Uterus (tissue), 4 donors: ENCODE measurements around the gene PLAC9. TPM values are rescaled to one million over a fixed set of nuclear protein-coding genes. Genes with fewer than 3 reads are reported as not detected.

ENCODE experiments used
- DNase-seq, 2 donors: peaks; one replicate each; pipeline ENCODE4 v3.0.0-alpha.2; 2019 to 2020
- H3K27ac ChIP-seq, 2 donors: fragments of 200-600 bp; sonication (generic); 1 replicate in 1 of 2; 2 replicates in 1 of 2; pipeline ENCODE4 v1.5.1; 2016 to 2018
- H3K27me3 ChIP-seq, 2 donors: fragments of 200-600 bp; sonication (generic); one replicate each; pipeline ENCODE4 v1.5.1; 2018 to 2019; ENCODE audit warnings: control low read depth in 1 of 2
- H3K36me3 ChIP-seq, 2 donors: fragments of 200-600 bp; sonication (generic); one replicate each; pipeline ENCODE4 v1.5.1; 2019; ENCODE audit warnings: control low read depth in 1 of 2
- H3K4me1 ChIP-seq, 2 donors: fragments of 200-600 bp; sonication (generic); one replicate each; pipeline ENCODE4 v1.5.1; 2018 to 2019; ENCODE audit warnings: control low read depth in 1 of 2
- H3K4me3 ChIP-seq, 2 donors: fragments of 200-600 bp; sonication (generic); 1 replicate in 1 of 2; 2 replicates in 1 of 2; pipeline ENCODE4 v1.5.1; 2018 to 2019; ENCODE audit warnings: mild to moderate bottlenecking in 1 of 2
- H3K9me3 ChIP-seq, 2 donors: fragments of 200-600 bp; sonication (generic); one replicate each; pipeline ENCODE4 v1.5.1; 2019; ENCODE audit warnings: control low read depth in 1 of 2
- POLR2A ChIP-seq, 2 donors: fragments of 450-650 bp; IDR thresholded peaks; one replicate each; pipeline ENCODE4 v1.6.1; 2016; ENCODE audit warnings: antibody characterized with exemption in 2 of 2, mild to moderate bottlenecking in 1 of 2, moderate library complexity in 1 of 2
- intact Hi-C: fragments of 100-400 bp; cut with DNase I; formaldehyde crosslinking; loops from one replicate; pipeline ENCODE4 v1.15.1; 2023; ENCODE audit warnings: low total_unique reads
- total RNA-seq, 4 donors: library from RNA; depleted of rRNA in 3 of 4; stranded (reverse); fragments of >200 nt in 3 of 4; gene quantifications; one replicate each; pipeline versions ENCODE4 v1.1.0 to v1.2.4, GENCODE V29; 2014 to 2023
- TF ChIP-seq, protein P1 (sequence below), 4 experiments: fragments of 200-600 bp in 2 of 4; fragments of 450-650 bp in 2 of 4; sonication (generic) in 2 of 4; IDR thresholded peaks; one replicate each; pipeline ENCODE4 v1.5.1; 2016 to 2019; ENCODE audit warnings: antibody characterized with exemption in 4 of 4, mild to moderate bottlenecking in 2 of 4, moderate library complexity in 1 of 4
- donor health status: DM: yes; HTN: yes; CAD: no.

PLAC9 gene
- total RNA-seq, 4 donors from 2014 or later = 24.5 to 91.7 (median 30.2) TPM

DNA sequence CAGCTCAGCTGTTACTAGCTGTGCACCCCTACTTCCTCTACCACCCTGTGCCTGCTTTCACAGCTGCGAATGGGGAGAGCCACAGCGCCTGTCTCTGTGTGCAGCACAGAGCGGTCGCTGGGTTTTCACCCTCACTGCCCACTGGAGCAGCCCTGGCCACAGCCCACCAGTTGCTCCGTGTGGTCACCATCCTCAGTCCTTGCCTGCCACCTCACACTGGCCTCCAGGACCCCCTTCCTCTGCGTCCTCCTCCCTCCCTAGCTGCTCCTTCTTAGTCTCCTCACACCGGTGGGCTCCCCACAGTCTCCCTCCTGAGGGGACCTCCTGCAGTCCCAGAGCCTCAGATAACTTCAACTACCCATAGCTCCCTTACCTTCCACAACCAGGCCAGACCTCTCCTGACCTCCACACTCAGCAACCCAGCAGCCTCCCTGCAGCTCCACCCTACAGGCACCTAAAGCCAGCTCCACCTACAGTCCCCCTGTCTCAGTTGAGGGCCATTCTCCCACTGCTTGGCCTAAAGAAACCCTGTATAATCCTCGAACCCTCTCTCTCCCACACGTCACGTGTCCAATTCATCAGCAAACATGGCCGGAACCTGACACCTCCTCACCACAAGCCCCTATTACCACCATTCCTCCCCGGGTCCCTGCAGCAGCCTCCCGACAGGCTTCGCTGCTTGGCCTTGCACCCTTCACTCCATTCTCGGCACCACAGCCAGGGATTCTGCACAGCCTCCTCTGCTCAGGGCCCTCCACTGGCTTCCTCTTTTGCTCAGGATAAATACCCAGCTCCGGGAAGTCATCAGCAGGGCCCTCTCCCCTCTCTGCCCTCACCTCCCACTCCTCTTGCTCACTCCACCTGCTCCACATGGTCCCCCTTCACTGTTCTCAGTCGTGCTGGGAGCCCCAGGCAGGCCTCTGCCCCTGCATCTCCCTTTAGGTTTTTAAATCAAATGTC lies 28.1 kb downstream of the PLAC9 start:
- no peak for DNase-seq
- peak overlapping the region; percentile 0 to 81 for H3K27ac ChIP-seq
- H3K27me3 ChIP-seq = no peaks in the 10 kb centered on the region
- H3K9me3 ChIP-seq = no peaks in the 10 kb centered on the region
- H3K36me3 ChIP-seq = no peaks in the 10 kb centered on the region
- TF ChIP-seq, protein P1, sequence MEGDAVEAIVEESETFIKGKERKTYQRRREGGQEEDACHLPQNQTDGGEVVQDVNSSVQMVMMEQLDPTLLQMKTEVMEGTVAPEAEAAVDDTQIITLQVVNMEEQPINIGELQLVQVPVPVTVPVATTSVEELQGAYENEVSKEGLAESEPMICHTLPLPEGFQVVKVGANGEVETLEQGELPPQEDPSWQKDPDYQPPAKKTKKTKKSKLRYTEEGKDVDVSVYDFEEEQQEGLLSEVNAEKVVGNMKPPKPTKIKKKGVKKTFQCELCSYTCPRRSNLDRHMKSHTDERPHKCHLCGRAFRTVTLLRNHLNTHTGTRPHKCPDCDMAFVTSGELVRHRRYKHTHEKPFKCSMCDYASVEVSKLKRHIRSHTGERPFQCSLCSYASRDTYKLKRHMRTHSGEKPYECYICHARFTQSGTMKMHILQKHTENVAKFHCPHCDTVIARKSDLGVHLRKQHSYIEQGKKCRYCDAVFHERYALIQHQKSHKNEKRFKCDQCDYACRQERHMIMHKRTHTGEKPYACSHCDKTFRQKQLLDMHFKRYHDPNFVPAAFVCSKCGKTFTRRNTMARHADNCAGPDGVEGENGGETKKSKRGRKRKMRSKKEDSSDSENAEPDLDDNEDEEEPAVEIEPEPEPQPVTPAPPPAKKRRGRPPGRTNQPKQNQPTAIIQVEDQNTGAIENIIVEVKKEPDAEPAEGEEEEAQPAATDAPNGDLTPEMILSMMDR (IDR thresholded peaks at IDR 0.05) = no peak
- TF ChIP-seq POLR2A (IDR thresholded peaks at IDR 0.05) = no peak
- intact Hi-C loops = no loop called here
- H3K4me1 ChIP-seq = peaks cover 11 to 17% of the 10 kb centered on the region in 2 donors
- no peak overlapping the region for H3K4me3 ChIP-seq

DNA sequence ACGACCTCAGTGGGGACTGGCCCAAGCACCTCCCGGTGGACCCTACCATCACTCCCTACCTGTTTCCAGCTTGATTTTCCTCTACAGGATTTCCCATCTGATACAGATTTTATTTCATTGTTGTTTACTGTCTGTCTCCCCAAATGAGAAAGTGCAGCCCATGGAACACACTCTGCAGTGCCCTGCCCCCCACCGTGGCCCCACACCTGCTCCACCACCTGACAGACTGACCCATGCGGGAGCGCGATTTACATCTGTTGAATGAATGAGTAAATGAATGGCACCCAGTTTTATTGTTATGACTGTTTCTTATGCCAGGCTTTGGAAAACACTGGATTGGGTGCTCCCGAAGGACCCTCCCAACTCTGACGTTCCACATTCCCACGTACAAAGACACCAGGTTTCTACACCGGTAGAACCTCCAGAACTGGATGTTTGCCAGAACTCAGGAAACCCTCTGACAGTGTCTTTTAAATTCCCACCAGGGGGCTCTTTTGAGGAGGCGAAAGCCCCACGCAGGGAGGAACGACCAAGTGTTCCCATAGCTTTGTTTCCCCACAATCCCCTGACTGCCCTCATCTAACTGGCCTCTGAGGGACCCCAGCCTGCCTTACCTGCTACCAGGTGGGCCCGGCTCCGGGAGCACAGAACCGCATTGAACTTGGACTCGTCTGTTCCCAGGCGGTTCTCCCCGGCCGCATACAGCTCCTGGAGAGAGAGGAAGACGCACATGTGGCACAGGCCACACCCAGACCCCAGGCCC lies 29.0 kb downstream of the PLAC9 start:
- Histone ChIP-seq H3K4me1 (peaks cover 6 to 17% of the 10 kb centered on the region in 2 donors), H3K27ac (peak overlapping the region; percentile 0 to 81), H3K9me3 (no peaks in the 10 kb centered on the region), H3K36me3 (no peaks in the 10 kb centered on the region), H3K4me3 (no peak overlapping the region), H3K27me3 (no peaks in the 10 kb centered on the region)
- TF ChIP-seq POLR2A (IDR thresholded peaks at IDR 0.05) = no peak
- TF ChIP-seq, protein P1 (IDR thresholded peaks at IDR 0.05) = no peak
- DNase-seq = no peak
- intact Hi-C loops = no loop called here

DNA sequence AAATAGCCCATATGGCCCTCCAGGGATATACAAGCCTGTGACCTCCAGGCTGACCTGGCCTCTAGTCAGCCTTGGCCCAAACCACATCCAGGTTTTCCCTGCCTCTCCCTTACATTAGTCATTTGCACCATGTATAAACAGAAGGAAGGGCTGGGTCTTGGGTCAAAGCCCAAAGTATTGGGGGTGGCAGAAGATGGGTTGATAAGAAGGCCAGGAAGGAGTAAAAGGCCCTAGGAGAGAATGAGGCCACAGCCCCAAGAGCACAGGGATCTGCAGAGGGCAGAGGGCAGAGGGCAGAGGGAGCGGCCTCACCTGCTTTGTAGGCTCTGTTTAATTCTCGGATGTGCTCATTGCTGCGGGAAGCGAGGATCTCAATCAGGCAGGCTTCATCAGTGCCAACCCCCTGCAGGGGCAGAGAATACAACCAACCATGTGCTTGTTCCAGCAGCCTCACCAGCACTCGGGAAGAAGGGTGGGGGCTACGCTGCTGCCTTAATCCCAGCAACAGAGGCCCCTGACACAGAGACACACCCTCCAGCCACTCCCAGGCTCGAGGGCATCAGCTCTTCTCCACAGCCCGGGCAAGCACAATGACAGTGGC lies 31.3 kb downstream of the PLAC9 start:
- Histone ChIP-seq H3K9me3 (no peaks in the 10 kb centered on the region), H3K4me3 (no peak overlapping the region), H3K36me3 (no peaks in the 10 kb centered on the region), H3K27me3 (no peaks in the 10 kb centered on the region), H3K4me1 (peaks cover 6% of the 10 kb centered on the region in 2 donors), H3K27ac (peak overlapping the region; percentile 23 to 55)
- intact Hi-C loops = no loop called here
- TF ChIP-seq, protein P1 (IDR thresholded peaks at IDR 0.05) = no peak
- no peak for TF ChIP-seq POLR2A (IDR thresholded peaks at IDR 0.05)
- peak in 1 of 2 donors; percentile 61 for DNase-seq

DNA sequence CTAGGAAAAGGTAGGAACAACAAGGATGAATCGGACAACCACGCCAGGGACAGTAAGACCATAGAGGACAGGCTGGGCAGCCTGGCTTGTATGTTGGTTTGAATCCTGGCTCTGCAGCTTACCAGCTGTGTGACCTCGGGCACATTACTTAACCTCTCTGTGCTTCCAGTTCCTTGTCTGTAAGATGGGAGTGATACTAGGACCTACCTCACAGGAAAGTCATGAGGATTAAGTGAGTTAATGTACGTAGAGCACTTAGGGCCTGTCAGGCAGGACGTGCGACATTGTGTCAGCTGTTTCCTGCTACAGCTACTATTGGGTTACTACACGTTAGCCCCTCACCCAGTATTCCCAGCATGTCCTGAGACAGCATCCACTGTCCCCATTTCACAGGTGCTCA lies 32.1 kb downstream of the PLAC9 start:
- Histone ChIP-seq H3K9me3 (no peaks in the 10 kb centered on the region), H3K36me3 (no peaks in the 10 kb centered on the region), H3K27me3 (no peaks in the 10 kb centered on the region), H3K4me1 (peaks cover 0 to 6% of the 10 kb centered on the region in 2 donors), H3K27ac (peak overlapping the region; percentile 23 to 55), H3K4me3 (no peak overlapping the region)
- no peak for DNase-seq
- intact Hi-C loops = no loop called here
- TF ChIP-seq, protein P1 (IDR thresholded peaks at IDR 0.05) = no peak
- TF ChIP-seq POLR2A (IDR thresholded peaks at IDR 0.05) = no peak
